Stomach (tissue), 4 donors: ENCODE results near the gene PCP4.

Experiments used
- CTCF ChIP-seq, 7 experiments: fragments of 450-650 bp in 4 of 7; fragments of 200-600 bp in 3 of 7; sonication (generic) in 3 of 7; IDR thresholded peaks; one replicate each; pipeline ENCODE4 v1.5.1; 2016 to 2019; ENCODE audit warnings: antibody characterized with exemption in 7 of 7, control low read depth in 2 of 7, mild to moderate bottlenecking in 1 of 7
- POLR2A ChIP-seq, 4 donors: fragments of 450-650 bp; IDR thresholded peaks; one replicate each; pipeline ENCODE4 v1.6.1; 2016; ENCODE audit warnings: antibody characterized with exemption in 4 of 4, control low read depth in 2 of 4, mild to moderate bottlenecking in 1 of 4, moderate library complexity in 1 of 4

GRCh38 chr21:39927304-39927886 lies 60.2 kb downstream of the PCP4 start:
- TF ChIP-seq CTCF (IDR thresholded peaks at IDR 0.05), result no peak
- TF ChIP-seq POLR2A (IDR thresholded peaks at IDR 0.05), result no peak
